ENCODE data around the gene SIK3. TPM values are rescaled to one million over a fixed set of nuclear protein-coding genes. Genes with fewer than 3 reads are reported as not detected.
"Not testable (repeated sequence)": the region's sequence is repeated elsewhere in the genome, so short reads cannot be mapped to it uniquely, and the experiment has no call there.

Gene SIK3
- 16.0 TPM for polyA plus RNA-seq (2013, experiment 1 of 2; ENCODE audit: insufficient read length)
- 15.5 TPM for polyA plus RNA-seq (2013, experiment 2 of 2; ENCODE audit: insufficient read length)

- DNase-seq, result peak; percentile 93
Observed at GRCh38 chr11:117098269-117099232, at the start of gene SIK3. Gene SIK3, minus strand, starts transcription at chr11:117098428. Its CDS starts 13 bp downstream, at chr11:117098415.

GRCh38 chr11:117146521-117146920 lies 48.3 kb upstream of the SIK3 start:
- DNase-seq, result peak; percentile 37

GRCh38 chr11:117145393-117145761 lies 47.1 kb upstream of the SIK3 start:
- DNase-seq, result peak; percentile 44

- peak; percentile 64 for DNase-seq
Observed at GRCh38 chr11:117144477-117145392, 46.5 kb upstream of the SIK3 start.

- peak; percentile 93 for DNase-seq
Observed at GRCh38 chr11:117143871-117144476, 45.7 kb upstream of the SIK3 start, which contains the start of gene PAFAH1B2. Gene PAFAH1B2, plus strand, starts transcription at chr11:117144287. Its CDS starts 8,161 bp downstream, at chr11:117152448.

GRCh38 chr11:117143390-117143789 lies 45.2 kb upstream of the SIK3 start:
- DNase-seq, result peak; percentile 58

GRCh38 chr11:117137223-117138086 lies 39.2 kb upstream of the SIK3 start:
- DNase-seq, result not testable (repeated sequence)

- not testable (repeated sequence) for DNase-seq
Observed at GRCh38 chr11:117134979-117135378, 36.8 kb upstream of the SIK3 start.

- DNase-seq, result no peak
Observed at GRCh38 chr11:117134431-117134830, 36.2 kb upstream of the SIK3 start.

- DNase-seq, result no peak
Observed at GRCh38 chr11:117130879-117131278, 32.7 kb upstream of the SIK3 start.

GRCh38 chr11:117130396-117130795 lies 32.2 kb upstream of the SIK3 start:
- not testable (repeated sequence) for DNase-seq

- DNase-seq, result no peak
Observed at GRCh38 chr11:117128289-117128688, 30.1 kb upstream of the SIK3 start.

GRCh38 chr11:117127171-117127901 lies 29.1 kb upstream of the SIK3 start:
- no peak for DNase-seq

- no peak for DNase-seq
Observed at GRCh38 chr11:117126223-117126965, 28.2 kb upstream of the SIK3 start.

- no peak for DNase-seq
Observed at GRCh38 chr11:117122556-117122955, 24.3 kb upstream of the SIK3 start.

GRCh38 chr11:117121176-117121575 lies 22.9 kb upstream of the SIK3 start:
- DNase-seq, result peak; percentile 85

GRCh38 chr11:117117681-117118080 lies 19.5 kb upstream of the SIK3 start:
- DNase-seq, result no peak

- not testable (repeated sequence) for DNase-seq
Observed at GRCh38 chr11:117112939-117113338, 14.7 kb upstream of the SIK3 start.

- not testable (repeated sequence) for DNase-seq
Observed at GRCh38 chr11:117112497-117112896, 14.3 kb upstream of the SIK3 start.
